ENCODE data around the gene IRAK3.

The IRAK3 gene

GRCh38 chr12:66188584-66189485, at the start of gene IRAK3:
IRAK3 (plus strand) TSS chr12:66189214; CDS start chr12:66189300, 86 bp downstream.
- DNase-seq (ENCODE audit: low spot score), result peak; percentile 76

- no peak for DNase-seq (ENCODE audit: low spot score)
Measured at GRCh38 chr12:66139328-66139727, 49.7 kb upstream of the IRAK3 start.

- no peak for DNase-seq (ENCODE audit: low spot score)
Measured at GRCh38 chr12:66140731-66141130, 48.3 kb upstream of the IRAK3 start.

GRCh38 chr12:66141299-66141698, 47.7 kb upstream of the IRAK3 start:
- DNase-seq (ENCODE audit: low spot score), result no peak

- no peak for DNase-seq (ENCODE audit: low spot score)
Measured at GRCh38 chr12:66142826-66143225, 46.2 kb upstream of the IRAK3 start.

GRCh38 chr12:66143868-66144267, 45.1 kb upstream of the IRAK3 start:
- DNase-seq (ENCODE audit: low spot score), result no peak

- no peak for DNase-seq (ENCODE audit: low spot score)
Measured at GRCh38 chr12:66144791-66145754, 43.9 kb upstream of the IRAK3 start.

- DNase-seq (ENCODE audit: low spot score), result no peak
Measured at GRCh38 chr12:66149702-66150398, 39.2 kb upstream of the IRAK3 start.

GRCh38 chr12:66152732-66153131, 36.3 kb upstream of the IRAK3 start:
- no peak for DNase-seq (ENCODE audit: low spot score)

- DNase-seq (ENCODE audit: low spot score), result no peak
Measured at GRCh38 chr12:66154776-66155175, 34.2 kb upstream of the IRAK3 start.

GRCh38 chr12:66156654-66157053, 32.4 kb upstream of the IRAK3 start:
- DNase-seq (ENCODE audit: low spot score), result no peak

- no peak for DNase-seq (ENCODE audit: low spot score)
Measured at GRCh38 chr12:66159123-66159522, 29.9 kb upstream of the IRAK3 start.

GRCh38 chr12:66160704-66161103, 28.3 kb upstream of the IRAK3 start:
- DNase-seq (ENCODE audit: low spot score), result no peak

GRCh38 chr12:66162701-66163100, 26.3 kb upstream of the IRAK3 start:
- DNase-seq (ENCODE audit: low spot score), result no peak

GRCh38 chr12:66163289-66163688, 25.7 kb upstream of the IRAK3 start:
- no peak for DNase-seq (ENCODE audit: low spot score)

- DNase-seq (ENCODE audit: low spot score), result no peak
Measured at GRCh38 chr12:66164349-66164821, 24.6 kb upstream of the IRAK3 start.

GRCh38 chr12:66165141-66165540, 23.9 kb upstream of the IRAK3 start:
- DNase-seq (ENCODE audit: low spot score), result no peak

- no peak for DNase-seq (ENCODE audit: low spot score)
Measured at GRCh38 chr12:66166561-66166960, 22.5 kb upstream of the IRAK3 start.

GRCh38 chr12:66168410-66168809, 20.6 kb upstream of the IRAK3 start:
- no peak for DNase-seq (ENCODE audit: low spot score)

GRCh38 chr12:66169221-66170170, 19.5 kb upstream of the IRAK3 start, which contains the start of gene TMBIM4:
TMBIM4 (minus strand) TSS chr12:66169996; CDS start chr12:66169951, 45 bp downstream.
- DNase-seq (ENCODE audit: low spot score), result peak; percentile 93

- no peak for DNase-seq (ENCODE audit: low spot score)
Measured at GRCh38 chr12:66170606-66171005, 18.4 kb upstream of the IRAK3 start.

All from ecto neural progenitor cell (in vitro differentiated cells).